NB4 (cell line): ENCODE results near the gene IFNGR2.

Experiments
- DNase-seq: peaks from one replicate; pipeline ENCODE4 v3.0.0; 2010; ENCODE audit warnings: low read depth
- H3K4me3 ChIP-seq: one replicate; pipeline ENCODE4 v1.5.1; 2011; ENCODE audit warnings: mild to moderate bottlenecking, low read depth, low read length, moderate library complexity
- MAX ChIP-seq: IDR thresholded peaks from 2 replicates; pipeline ENCODE4 v1.6.1; 2011; ENCODE audit warnings: low read depth, low read length
- MYC ChIP-seq: IDR thresholded peaks from 2 replicates; pipeline ENCODE4 v1.6.1; 2011; ENCODE audit warnings: low read depth, low read length
- POLR2A ChIP-seq: IDR thresholded peaks from 2 replicates; pipeline ENCODE4 v1.6.1; 2011; ENCODE audit warnings: mild to moderate bottlenecking; ENCODE audit not compliant: insufficient read length; ENCODE audit errors: extremely low read depth
- TF ChIP-seq, protein P1 (sequence below): IDR thresholded peaks from one replicate; pipeline ENCODE4 v1.5.1; 2012; ENCODE audit warnings: low read depth, low read length

IFNGR2 gene

DNA sequence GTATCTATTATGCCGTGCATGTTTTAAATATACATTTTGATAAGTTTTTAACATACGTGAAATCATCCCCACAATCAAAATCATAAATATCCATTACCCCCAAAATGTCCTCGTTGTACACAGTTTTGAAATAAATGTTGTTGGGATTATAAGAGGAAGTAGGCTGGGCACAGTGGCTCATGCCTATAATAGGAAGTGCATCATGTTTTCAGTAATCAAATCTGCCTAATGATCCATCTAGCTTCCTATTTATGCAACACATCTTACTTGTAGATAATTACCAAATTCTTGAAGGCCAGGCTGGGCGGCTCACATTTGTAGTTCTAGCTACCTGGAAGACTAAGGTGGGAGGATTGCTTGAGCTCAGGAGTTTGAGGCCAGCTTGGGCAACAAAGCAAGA, 15.0 kb upstream of the IFNGR2 start:
- no peak overlapping the region for H3K4me3 ChIP-seq
- DNase-seq = peak; percentile 71
- TF ChIP-seq, protein P1, sequence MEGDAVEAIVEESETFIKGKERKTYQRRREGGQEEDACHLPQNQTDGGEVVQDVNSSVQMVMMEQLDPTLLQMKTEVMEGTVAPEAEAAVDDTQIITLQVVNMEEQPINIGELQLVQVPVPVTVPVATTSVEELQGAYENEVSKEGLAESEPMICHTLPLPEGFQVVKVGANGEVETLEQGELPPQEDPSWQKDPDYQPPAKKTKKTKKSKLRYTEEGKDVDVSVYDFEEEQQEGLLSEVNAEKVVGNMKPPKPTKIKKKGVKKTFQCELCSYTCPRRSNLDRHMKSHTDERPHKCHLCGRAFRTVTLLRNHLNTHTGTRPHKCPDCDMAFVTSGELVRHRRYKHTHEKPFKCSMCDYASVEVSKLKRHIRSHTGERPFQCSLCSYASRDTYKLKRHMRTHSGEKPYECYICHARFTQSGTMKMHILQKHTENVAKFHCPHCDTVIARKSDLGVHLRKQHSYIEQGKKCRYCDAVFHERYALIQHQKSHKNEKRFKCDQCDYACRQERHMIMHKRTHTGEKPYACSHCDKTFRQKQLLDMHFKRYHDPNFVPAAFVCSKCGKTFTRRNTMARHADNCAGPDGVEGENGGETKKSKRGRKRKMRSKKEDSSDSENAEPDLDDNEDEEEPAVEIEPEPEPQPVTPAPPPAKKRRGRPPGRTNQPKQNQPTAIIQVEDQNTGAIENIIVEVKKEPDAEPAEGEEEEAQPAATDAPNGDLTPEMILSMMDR = no peak
- TF ChIP-seq MYC (no peak), POLR2A (no peak), MAX (no peak)

- TF ChIP-seq MAX (no peak), MYC (no peak), POLR2A (no peak)
- TF ChIP-seq, protein P1 = no peak
- no peak overlapping the region for H3K4me3 ChIP-seq
- DNase-seq = no peak
These were observed 12.7 kb upstream of the IFNGR2 start for GRCh38 chr21:33390479-33390878.

DNA sequence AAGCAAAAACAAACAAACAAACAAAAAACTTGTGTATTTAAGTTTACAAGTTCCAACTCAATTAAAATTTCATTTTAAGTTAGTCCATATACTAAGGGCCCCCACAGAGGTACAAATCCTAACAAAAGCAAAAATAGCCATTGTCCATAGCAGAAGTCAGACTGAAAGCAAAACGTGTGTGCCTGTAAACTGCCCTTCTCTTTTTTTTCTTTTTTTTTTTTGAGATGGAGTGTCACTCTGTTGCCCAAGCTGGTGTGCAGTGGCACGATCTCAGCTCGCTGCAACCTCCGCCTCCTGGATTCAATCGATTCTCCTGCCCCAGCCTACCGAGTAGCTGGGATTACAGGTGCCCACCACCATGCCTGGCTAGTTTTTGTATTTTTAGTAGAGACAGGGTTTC, 11.6 kb upstream of the IFNGR2 start:
- no peak overlapping the region for H3K4me3 ChIP-seq
- DNase-seq = no peak
- TF ChIP-seq POLR2A (no peak), MAX (no peak), MYC (no peak)
- TF ChIP-seq, protein P1 = no peak

DNA sequence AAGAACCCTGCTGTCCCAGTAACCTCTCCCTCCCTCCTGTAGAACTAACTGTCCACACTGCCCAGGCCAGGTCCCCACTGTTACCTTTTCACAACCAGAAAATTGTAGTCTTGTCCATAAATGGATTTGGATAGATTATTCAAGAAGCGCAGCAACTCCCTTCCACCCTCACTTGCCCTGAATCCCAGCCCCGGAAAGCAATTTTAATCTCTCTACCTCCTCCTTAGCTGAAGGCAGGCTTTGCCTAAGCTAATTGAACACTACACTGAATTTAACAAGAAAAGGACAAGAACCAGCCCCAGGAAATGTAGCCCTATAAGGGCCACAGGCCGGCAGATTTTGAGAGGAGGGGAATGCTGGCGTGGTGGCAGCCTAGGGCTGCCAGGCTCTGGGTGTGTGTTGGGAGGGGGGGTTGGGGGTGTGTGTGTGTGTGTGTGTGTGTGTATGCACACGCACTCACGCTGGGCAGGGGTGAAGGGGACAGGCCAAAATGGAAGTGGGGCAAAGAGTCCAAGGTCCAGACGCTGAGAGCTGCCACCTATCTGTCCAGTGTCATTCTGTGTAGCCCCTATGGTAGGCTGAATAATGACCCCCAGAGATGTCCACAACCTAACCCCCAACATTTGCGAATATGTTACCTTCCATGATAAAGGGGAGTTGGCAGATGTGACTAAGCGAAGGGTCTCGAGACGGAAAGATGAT, 10.8 kb upstream of the IFNGR2 start:
- no peak for DNase-seq
- TF ChIP-seq, protein P1 = no peak
- TF ChIP-seq MYC (no peak), POLR2A (no peak), MAX (no peak)
- no peak overlapping the region for H3K4me3 ChIP-seq

GRCh38 chr21:33393348-33393747, 9.9 kb upstream of the IFNGR2 start:
- no peak for TF ChIP-seq MYC
- TF ChIP-seq POLR2A = no peak
- TF ChIP-seq, protein P1 = no peak
- TF ChIP-seq MAX = no peak
- no peak for DNase-seq
- no peak overlapping the region for H3K4me3 ChIP-seq

- peak; percentile 93 for DNase-seq
- TF ChIP-seq MAX (peak; percentile 88), MYC (peak; percentile 96)
- TF ChIP-seq, protein P1 = no peak
- no peak overlapping the region for H3K4me3 ChIP-seq
These were observed 9.0 kb upstream of the IFNGR2 start for GRCh38 chr21:33394260-33394659.
